MM.1S (cell line): ENCODE results near the gene CISH.

Experiments
- DNase-seq: peaks from one replicate; pipeline ENCODE4 v3.0.0-alpha.2; 2015
- H2AFZ ChIP-seq: fragments of 300-600 bp; sonication (generic); 2 replicates; pipeline ENCODE4 v1.6.0; 2016; ENCODE audit warnings: antibody characterized with exemption, low read length
- H3F3A ChIP-seq: fragments of 300-600 bp; sonication (generic); 2 replicates; pipeline ENCODE4 v1.6.1; 2016; ENCODE audit warnings: mild to moderate bottlenecking, antibody characterized with exemption, low read length, moderate library complexity, mixed read lengths; ENCODE audit not compliant: insufficient read depth
- H3K27ac ChIP-seq: fragments of 300-600 bp; sonication (generic); 2 replicates; pipeline ENCODE4 v1.5.1; 2016; ENCODE audit warnings: mild to moderate bottlenecking, low read length
- H3K27me3 ChIP-seq: fragments of 300-600 bp; sonication (generic); replicated peaks from 2 replicates; pipeline ENCODE4 v1.6.0; 2016; ENCODE audit warnings: low read length; ENCODE audit not compliant: insufficient read depth
- H3K36me3 ChIP-seq: fragments of 300-600 bp; sonication (generic); replicated peaks from 2 replicates; pipeline ENCODE4 v1.6.1; 2016; ENCODE audit warnings: mild to moderate bottlenecking, low read length, mixed read lengths; ENCODE audit not compliant: insufficient read depth
- H3K4me1 ChIP-seq: fragments of 300-600 bp; sonication (generic); 2 replicates; pipeline ENCODE4 v1.6.1; 2016; ENCODE audit warnings: low read length, mixed read lengths
- H3K4me2 ChIP-seq: fragments of 300-600 bp; sonication (generic); 2 replicates; pipeline ENCODE4 v1.6.0; 2016; ENCODE audit warnings: low read depth, low read length
- H3K4me3 ChIP-seq: fragments of 300-600 bp; sonication (generic); 2 replicates; pipeline ENCODE4 v1.5.1; 2016; ENCODE audit warnings: low read length, mixed read lengths
- H3K79me2 ChIP-seq: fragments of 300-600 bp; sonication (generic); 2 replicates; pipeline ENCODE4 v1.6.1; 2016; ENCODE audit warnings: mixed run types, low read length, mixed read lengths
- H3K9ac ChIP-seq: fragments of 300-600 bp; sonication (generic); 2 replicates; pipeline ENCODE4 v1.6.1; 2016; ENCODE audit warnings: low read length, mixed read lengths
- H3K9me2 ChIP-seq: fragments of 300-600 bp; sonication (generic); replicated peaks from 2 replicates; pipeline ENCODE4 v1.6.1; 2016; ENCODE audit warnings: mild to moderate bottlenecking, low read length, mixed read lengths; ENCODE audit not compliant: insufficient read depth
- H3K9me3 ChIP-seq: fragments of 300-600 bp; sonication (generic); replicated peaks from 2 replicates; pipeline ENCODE4 v1.6.1; 2016; ENCODE audit warnings: mild to moderate bottlenecking, low read length, mixed read lengths; ENCODE audit not compliant: insufficient read depth
- H4K20me1 ChIP-seq: fragments of 300-600 bp; sonication (generic); 2 replicates; pipeline ENCODE4 v1.6.1; 2016; ENCODE audit warnings: mild to moderate bottlenecking, low read length, moderate library complexity, mixed read lengths; ENCODE audit not compliant: insufficient read depth
- EZH2 ChIP-seq: fragments of 300-600 bp; sonication (generic); optimal IDR thresholded peaks from 2 replicates; pipeline ENCODE3; 2017; ENCODE audit warnings: low read depth, mild to moderate bottlenecking, antibody characterized with exemption, low read length, mixed read lengths
- EZH2phosphoT487 ChIP-seq: fragments of 300-600 bp; sonication (generic); IDR thresholded peaks from 2 replicates; pipeline ENCODE4 v1.6.1; 2018; ENCODE audit warnings: antibody characterized with exemption, low read length
- TF ChIP-seq, protein P1 (sequence below): fragments of 300-600 bp; sonication (generic); IDR thresholded peaks from 2 replicates; pipeline ENCODE4 v1.5.1; 2016; ENCODE audit warnings: antibody characterized with exemption, low read length, mixed read lengths

The CISH gene

GRCh38 chr3:50608278-50608677, 3.3 kb downstream of the CISH start:
- H3K27ac ChIP-seq = no peak overlapping the region
- no peaks in the 10 kb centered on the region for H3K27me3 ChIP-seq
- H3K9ac ChIP-seq = no peak overlapping the region
- H3K9me2 ChIP-seq = no peaks in the 10 kb centered on the region
- H3K36me3 ChIP-seq = no peaks in the 10 kb centered on the region
- no peaks in the 10 kb centered on the region for H3K9me3 ChIP-seq
- H3K4me2 ChIP-seq = no peak overlapping the region
- peaks cover 22% of the 10 kb centered on the region for H3K4me1 ChIP-seq
- no peaks in the 10 kb centered on the region for H4K20me1 ChIP-seq
- TF ChIP-seq EZH2phosphoT487 = no peak
- TF ChIP-seq, protein P1, sequence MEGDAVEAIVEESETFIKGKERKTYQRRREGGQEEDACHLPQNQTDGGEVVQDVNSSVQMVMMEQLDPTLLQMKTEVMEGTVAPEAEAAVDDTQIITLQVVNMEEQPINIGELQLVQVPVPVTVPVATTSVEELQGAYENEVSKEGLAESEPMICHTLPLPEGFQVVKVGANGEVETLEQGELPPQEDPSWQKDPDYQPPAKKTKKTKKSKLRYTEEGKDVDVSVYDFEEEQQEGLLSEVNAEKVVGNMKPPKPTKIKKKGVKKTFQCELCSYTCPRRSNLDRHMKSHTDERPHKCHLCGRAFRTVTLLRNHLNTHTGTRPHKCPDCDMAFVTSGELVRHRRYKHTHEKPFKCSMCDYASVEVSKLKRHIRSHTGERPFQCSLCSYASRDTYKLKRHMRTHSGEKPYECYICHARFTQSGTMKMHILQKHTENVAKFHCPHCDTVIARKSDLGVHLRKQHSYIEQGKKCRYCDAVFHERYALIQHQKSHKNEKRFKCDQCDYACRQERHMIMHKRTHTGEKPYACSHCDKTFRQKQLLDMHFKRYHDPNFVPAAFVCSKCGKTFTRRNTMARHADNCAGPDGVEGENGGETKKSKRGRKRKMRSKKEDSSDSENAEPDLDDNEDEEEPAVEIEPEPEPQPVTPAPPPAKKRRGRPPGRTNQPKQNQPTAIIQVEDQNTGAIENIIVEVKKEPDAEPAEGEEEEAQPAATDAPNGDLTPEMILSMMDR = no peak
- TF ChIP-seq EZH2 = no peak
- H3F3A ChIP-seq = peaks cover 10% of the 10 kb centered on the region; the same call in 1 of the 2 replicates
- H3K79me2 ChIP-seq = no peaks in the 10 kb centered on the region
- H3K4me3 ChIP-seq = no peak overlapping the region
- H2AFZ ChIP-seq = no peak overlapping the region
- no peak for DNase-seq

GRCh38 chr3:50607271-50608091, 4.1 kb downstream of the CISH start:
- no peak overlapping the region for H3K4me3 ChIP-seq

DNA sequence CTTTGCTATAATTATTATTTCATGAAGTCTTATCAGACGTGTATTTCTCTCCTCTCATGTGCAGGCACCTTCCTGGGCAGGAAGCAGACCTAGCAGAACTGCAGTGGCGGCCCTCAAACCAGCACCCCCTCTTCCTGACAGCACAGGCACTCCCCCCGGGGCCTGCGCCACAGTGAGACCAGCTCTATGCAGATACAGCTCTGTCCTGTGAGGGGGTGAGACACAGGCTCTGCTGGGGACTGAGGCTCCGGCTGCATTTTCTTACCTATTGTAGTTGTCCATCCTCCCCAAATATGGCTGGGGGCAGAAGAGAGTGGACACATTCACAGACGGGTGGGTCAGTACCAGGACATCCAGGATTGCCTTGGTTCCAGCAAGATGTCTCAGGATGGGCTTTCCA, 5.0 kb downstream of the CISH start:
- no peak for DNase-seq
- H3K9me2 ChIP-seq = no peaks in the 10 kb centered on the region
- TF ChIP-seq, protein P1 = no peak
- TF ChIP-seq EZH2phosphoT487 (no peak), EZH2 (no peak)
- H3K9ac ChIP-seq = no peak overlapping the region
- H3F3A ChIP-seq = no peaks in the 10 kb centered on the region
- no peak overlapping the region for H2AFZ ChIP-seq
- no peak overlapping the region for H3K4me3 ChIP-seq
- peaks cover 11% of the 10 kb centered on the region for H3K4me1 ChIP-seq
- no peaks in the 10 kb centered on the region for H3K9me3 ChIP-seq
- H3K27ac ChIP-seq = no peak overlapping the region
- no peaks in the 10 kb centered on the region for H3K79me2 ChIP-seq
- no peaks in the 10 kb centered on the region for H3K27me3 ChIP-seq
- no peaks in the 10 kb centered on the region for H3K36me3 ChIP-seq
- H4K20me1 ChIP-seq = no peaks in the 10 kb centered on the region
- H3K4me2 ChIP-seq = no peak overlapping the region

More at GRCh38 chr3:50607271-50608091, 4.1 kb downstream of the CISH start:
- Histone ChIP-seq H3K36me3 (no peaks in the 10 kb centered on the region), H2AFZ (no peak overlapping the region), H3K9me2 (no peaks in the 10 kb centered on the region), H3K9me3 (no peaks in the 10 kb centered on the region), H3F3A (peaks cover 4% of the 10 kb centered on the region; the same call in 1 of the 2 replicates), H3K79me2 (no peaks in the 10 kb centered on the region), H3K4me1 (peaks cover 14% of the 10 kb centered on the region), H3K27me3 (no peaks in the 10 kb centered on the region), H4K20me1 (no peaks in the 10 kb centered on the region), H3K4me2 (no peak overlapping the region), H3K9ac (no peak overlapping the region), H3K27ac (no peak overlapping the region)
- DNase-seq = no peak
- TF ChIP-seq EZH2 (no peak), EZH2phosphoT487 (no peak)
- TF ChIP-seq, protein P1 = no peak
